ENCODE results near the gene CMTM4.

GRCh38 chr16:66660422-66661209, 35.9 kb downstream of the CMTM4 start:
- TF ChIP-seq, protein P1, sequence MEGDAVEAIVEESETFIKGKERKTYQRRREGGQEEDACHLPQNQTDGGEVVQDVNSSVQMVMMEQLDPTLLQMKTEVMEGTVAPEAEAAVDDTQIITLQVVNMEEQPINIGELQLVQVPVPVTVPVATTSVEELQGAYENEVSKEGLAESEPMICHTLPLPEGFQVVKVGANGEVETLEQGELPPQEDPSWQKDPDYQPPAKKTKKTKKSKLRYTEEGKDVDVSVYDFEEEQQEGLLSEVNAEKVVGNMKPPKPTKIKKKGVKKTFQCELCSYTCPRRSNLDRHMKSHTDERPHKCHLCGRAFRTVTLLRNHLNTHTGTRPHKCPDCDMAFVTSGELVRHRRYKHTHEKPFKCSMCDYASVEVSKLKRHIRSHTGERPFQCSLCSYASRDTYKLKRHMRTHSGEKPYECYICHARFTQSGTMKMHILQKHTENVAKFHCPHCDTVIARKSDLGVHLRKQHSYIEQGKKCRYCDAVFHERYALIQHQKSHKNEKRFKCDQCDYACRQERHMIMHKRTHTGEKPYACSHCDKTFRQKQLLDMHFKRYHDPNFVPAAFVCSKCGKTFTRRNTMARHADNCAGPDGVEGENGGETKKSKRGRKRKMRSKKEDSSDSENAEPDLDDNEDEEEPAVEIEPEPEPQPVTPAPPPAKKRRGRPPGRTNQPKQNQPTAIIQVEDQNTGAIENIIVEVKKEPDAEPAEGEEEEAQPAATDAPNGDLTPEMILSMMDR (IDR thresholded peaks at IDR 0.05): peak; percentile 27 to 42 (median 31)
- no peak for TF ChIP-seq POLR2A (IDR thresholded peaks at IDR 0.05)

All from uterus (tissue), 2 donors.